SKM-1 (cell line): ENCODE measurements around the gene OXER1.

Experiments used
- DNase-seq: peaks from one replicate; lab custom pipeline; 2025; ENCODE audit not compliant: unreplicated experiment; lab: John Stamatoyannopoulos, UW

The OXER1 gene

GRCh38 chr2:42794271-42795046 is 30.5 kb upstream of the OXER1 start:
- DNase-seq, result peak; percentile 47

- no peak for DNase-seq
Measured at GRCh38 chr2:42793334-42794270, 29.7 kb upstream of the OXER1 start.

DNA sequence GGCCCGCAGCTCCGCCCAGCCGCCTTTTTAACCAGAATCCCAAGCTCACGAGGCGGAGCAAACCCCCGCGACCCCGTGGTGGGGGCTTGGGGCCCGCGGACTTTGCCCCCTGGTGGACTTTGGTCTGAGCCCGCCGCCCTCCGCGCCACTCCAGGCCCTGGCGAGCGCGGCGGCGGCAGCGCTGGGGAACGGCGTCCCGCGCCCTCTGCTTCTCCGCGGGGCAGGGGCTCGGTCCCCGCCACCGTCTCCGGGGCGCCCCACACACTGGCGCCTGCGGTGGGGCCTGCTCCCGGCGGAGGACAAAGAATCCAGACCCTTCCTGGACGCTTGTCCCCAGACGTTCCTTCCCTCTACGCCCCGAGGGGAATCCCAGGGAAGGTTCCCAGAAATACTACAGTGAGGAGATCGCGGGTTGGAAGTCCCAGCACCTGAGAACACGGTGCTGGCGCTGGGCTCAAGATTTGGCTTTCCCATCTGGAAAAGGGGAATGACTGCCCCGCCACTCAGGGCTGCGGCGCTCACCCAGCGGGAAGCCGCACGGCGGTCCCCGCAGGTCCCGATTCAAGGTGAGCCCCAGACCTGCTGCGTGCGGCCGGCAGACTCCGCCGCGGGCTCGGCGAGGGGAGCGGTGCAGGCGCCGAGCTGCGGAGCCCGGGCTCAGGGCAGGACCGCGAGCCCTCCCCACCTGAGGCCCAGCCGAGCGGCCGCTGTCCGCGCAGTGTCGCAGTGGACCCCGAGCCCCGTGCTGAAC is 28.8 kb upstream of the OXER1 start, which contains the start of gene HAAO:
Gene HAAO, minus strand, starts transcription at position 1 of the 751 bp plus-strand sequence. CDS start 47 bp downstream, outside the sequence.
- no peak for DNase-seq

GRCh38 chr2:42792087-42792582 is 28.2 kb upstream of the OXER1 start:
- DNase-seq, result peak; percentile 40

GRCh38 chr2:42791606-42792005 is 27.7 kb upstream of the OXER1 start:
- no peak for DNase-seq

- no peak for DNase-seq
Measured at GRCh38 chr2:42789751-42790150, 25.8 kb upstream of the OXER1 start.

DNA sequence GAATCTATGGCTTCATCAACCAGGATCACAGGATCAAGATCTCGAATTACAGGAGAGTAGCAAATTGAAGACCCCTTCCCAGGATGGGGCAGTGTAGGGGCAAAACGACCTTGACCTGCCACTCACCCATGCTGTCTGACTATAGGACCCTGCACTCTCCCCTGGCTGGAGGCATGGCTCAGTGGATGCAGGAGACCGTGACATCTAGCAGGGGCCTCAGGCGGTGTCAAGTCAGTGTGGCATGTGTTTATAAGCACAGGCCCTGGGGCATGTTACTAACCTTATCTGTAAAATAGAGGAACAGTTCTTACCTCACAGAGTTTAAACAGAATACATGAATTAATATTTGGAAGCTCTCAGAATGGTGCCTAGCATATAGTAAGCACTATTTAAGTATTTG is 24.9 kb upstream of the OXER1 start:
- DNase-seq, result no peak

- no peak for DNase-seq
Measured at GRCh38 chr2:42788478-42788793, 24.5 kb upstream of the OXER1 start.

GRCh38 chr2:42787788-42788477 is 24.0 kb upstream of the OXER1 start:
- DNase-seq, result no peak

GRCh38 chr2:42787424-42787787 is 23.5 kb upstream of the OXER1 start:
- no peak for DNase-seq

- no peak for DNase-seq
Measured at GRCh38 chr2:42786561-42787345, 22.8 kb upstream of the OXER1 start.

DNA sequence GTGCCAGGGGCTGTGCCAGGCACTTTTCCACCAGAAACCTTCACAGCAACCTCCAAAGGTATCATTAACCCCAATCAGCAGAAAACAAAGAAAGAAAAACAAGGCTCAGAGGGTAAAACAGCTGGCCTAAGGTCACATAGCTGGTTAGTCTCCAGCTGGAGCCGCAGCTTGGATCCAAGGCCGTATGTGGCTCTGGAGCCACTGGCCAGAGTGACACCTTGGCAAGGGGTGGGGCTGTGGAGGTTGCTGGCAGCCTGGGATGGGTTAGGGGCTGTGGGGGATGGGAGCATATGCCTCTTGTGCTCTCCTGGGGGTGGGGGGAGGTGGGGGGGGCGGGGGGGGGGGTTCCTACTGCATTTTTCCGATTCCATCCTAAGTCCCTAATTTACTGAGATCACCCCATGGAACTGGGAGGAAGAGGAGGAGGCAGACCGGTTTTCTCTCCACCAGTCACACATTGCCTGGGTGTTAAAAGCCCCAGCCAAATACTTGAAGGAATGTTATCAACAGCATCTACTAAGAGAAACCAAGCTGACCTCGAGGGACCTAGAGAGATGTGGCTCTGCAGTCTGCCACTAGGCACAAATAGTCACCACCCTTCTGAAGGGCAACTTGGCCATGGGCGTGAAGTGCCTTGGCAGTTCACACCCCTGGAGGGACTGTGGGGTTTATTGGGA is 20.4 kb upstream of the OXER1 start:
- no peak for DNase-seq

- no peak for DNase-seq
Measured at GRCh38 chr2:42783511-42783910, 19.6 kb upstream of the OXER1 start.

GRCh38 chr2:42781181-42781580 is 17.2 kb upstream of the OXER1 start:
- DNase-seq, result no peak

GRCh38 chr2:42777883-42778805 is 14.2 kb upstream of the OXER1 start:
- DNase-seq, result no peak

DNA sequence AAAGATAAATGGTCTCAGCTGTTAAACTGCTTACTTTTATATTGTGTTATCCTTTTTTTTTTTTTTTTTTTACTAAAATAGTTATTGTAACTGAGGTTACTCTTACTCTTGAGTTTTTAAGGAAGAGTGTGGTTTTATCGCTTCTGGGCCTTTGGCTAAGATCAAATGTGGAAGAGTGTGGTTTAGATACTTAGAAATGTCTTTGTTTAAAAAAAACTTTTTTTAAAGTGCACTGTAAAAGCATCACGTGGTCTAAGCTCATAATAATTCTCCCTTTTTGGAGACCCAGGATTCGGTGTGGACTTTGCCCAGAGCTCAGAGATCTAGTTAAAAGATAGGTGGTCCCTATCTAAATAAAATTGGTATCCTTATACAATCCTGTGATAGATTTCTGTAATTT is 11.9 kb upstream of the OXER1 start:
- no peak for DNase-seq

- DNase-seq, result no peak
Measured at GRCh38 chr2:42775186-42775585, 11.3 kb upstream of the OXER1 start.

GRCh38 chr2:42771546-42772153 is 7.7 kb upstream of the OXER1 start:
- no peak for DNase-seq
